Calu3 (cell line): ENCODE data around the gene MLC1. TPM values are rescaled to one million over a fixed set of nuclear protein-coding genes. Genes with fewer than 3 reads are reported as not detected.
"Not testable (repeated sequence)": the region's sequence is repeated elsewhere in the genome, so short reads cannot be mapped to it uniquely, and the experiment has no call there.

ENCODE experiments used
- BruUV-seq: library from RNA; stranded (reverse); fragments of 400-500 nt; replicated peaks from 2 replicates; lab custom pipeline; 2021; lab: Mats Ljungman, UMichigan
- CTCF ChIA-PET: fragments of 300-600 bp; sonication (Branson Sonifier 250); formaldehyde crosslinking; loops from one replicate; lab custom pipeline; 2022; ENCODE audit warnings: antibody characterized with exemption; lab: Charles Lee
- DNase-seq: peaks from one replicate; pipeline ENCODE4 v3.0.0; 2022
- H3K27ac Mint-ChIP-seq: one replicate; pipeline ENCODE4 v1.8.0; 2022; ENCODE audit warnings: mixed read lengths; ENCODE audit not compliant: unreplicated experiment
- H3K27me3 Mint-ChIP-seq: one replicate; pipeline ENCODE4 v1.8.0; 2022; ENCODE audit warnings: mixed read lengths; ENCODE audit not compliant: unreplicated experiment
- H3K36me3 Mint-ChIP-seq: one replicate; pipeline ENCODE4 v1.8.0; 2022; ENCODE audit warnings: mild to moderate bottlenecking, moderate library complexity, mixed read lengths; ENCODE audit not compliant: insufficient read depth, unreplicated experiment
- H3K4me1 Mint-ChIP-seq: one replicate; pipeline ENCODE4 v1.8.0; 2022; ENCODE audit warnings: mild to moderate bottlenecking, low read depth, mixed read lengths; ENCODE audit not compliant: unreplicated experiment
- H3K4me3 Mint-ChIP-seq: one replicate; pipeline ENCODE4 v1.8.0; 2022; ENCODE audit warnings: mild to moderate bottlenecking, low read depth, moderate library complexity, mixed read lengths; ENCODE audit not compliant: unreplicated experiment
- H3K9me3 Mint-ChIP-seq: one replicate; pipeline ENCODE4 v1.8.0; 2022; ENCODE audit warnings: low read depth, mixed read lengths; ENCODE audit not compliant: unreplicated experiment
- CTCF ChIP-seq: fragments of 200-600 bp; IDR thresholded peaks from one replicate; pipeline ENCODE4 v1.8.0; 2022; ENCODE audit warnings: antibody characterized with exemption; ENCODE audit not compliant: unreplicated experiment
- intact Hi-C: fragments of 100-400 bp; cut with micrococcal nuclease; formaldehyde crosslinking; loops from one replicate; pipeline ENCODE4 v1.10.0; 2022; ENCODE audit not compliant: unreplicated experiment
- total RNA-seq: library from RNA; stranded (reverse); gene quantifications from 2 replicates; pipeline ENCODE4 v1.2.3, GENCODE V29; 2022

MLC1 gene
- total RNA-seq, 1 experiment from 2014 or later = not detected

- TF ChIP-seq CTCF = no peak
- Mint-ChIP-seq H3K4me1 (peaks cover 11% of the 10 kb centered on the region), H3K27ac (no peak overlapping the region), H3K9me3 (peaks cover 7% of the 10 kb centered on the region), H3K36me3 (peaks cover 4% of the 10 kb centered on the region), H3K27me3 (peaks cover 38% of the 10 kb centered on the region), H3K4me3 (no peak overlapping the region)
- CTCF ChIA-PET = interaction anchor here (0.7 kb wide), 1 partner anchor 57 kb away, joined by 3 read pairs; no protein-coding TSS in a partner anchor
- no peak for DNase-seq
- no TSS peak for BruUV-seq
- intact Hi-C loops = no loop called here
Measured at GRCh38 chr22:50087646-50088045, 2.4 kb upstream of the MLC1 start.

GRCh38 chr22:50086975-50087374, 1.7 kb upstream of the MLC1 start:
- intact Hi-C loops = not testable (repeated sequence)

GRCh38 chr22:50086526-50086925, 1.3 kb upstream of the MLC1 start:
- Mint-ChIP-seq H3K27me3 (peaks cover 39% of the 10 kb centered on the region), H3K36me3 (peaks cover 4% of the 10 kb centered on the region), H3K4me3 (no peak overlapping the region), H3K27ac (no peak overlapping the region), H3K4me1 (peaks cover 11% of the 10 kb centered on the region), H3K9me3 (peaks cover 7% of the 10 kb centered on the region)
- CTCF ChIA-PET = no interaction called here
- no peak for DNase-seq
- intact Hi-C loops = no loop called here
- no TSS peak for BruUV-seq
- no peak for TF ChIP-seq CTCF

More at GRCh38 chr22:50086975-50087374, 1.7 kb upstream of the MLC1 start:
- H3K9me3 Mint-ChIP-seq, H3K36me3 Mint-ChIP-seq, H3K27ac Mint-ChIP-seq, DNase-seq, BruUV-seq, H3K4me3 Mint-ChIP-seq, CTCF ChIA-PET: not testable (repeated sequence)
- peaks cover 11% of the 10 kb centered on the region for H3K4me1 Mint-ChIP-seq
- H3K27me3 Mint-ChIP-seq = peaks cover 39% of the 10 kb centered on the region

- Mint-ChIP-seq H3K27ac (no peak overlapping the region), H3K9me3 (peaks cover 3% of the 10 kb centered on the region), H3K27me3 (peaks cover 41% of the 10 kb centered on the region), H3K4me3 (no peak overlapping the region), H3K4me1 (peaks cover 11% of the 10 kb centered on the region), H3K36me3 (peaks cover 4% of the 10 kb centered on the region)
- no TSS peak for BruUV-seq
- DNase-seq = no peak
- intact Hi-C loops = no loop called here
- CTCF ChIA-PET = no interaction called here
- no peak for TF ChIP-seq CTCF
Measured at GRCh38 chr22:50084614-50085021, 608 bp downstream of the MLC1 start.

GRCh38 chr22:50084080-50084477, 1.1 kb downstream of the MLC1 start:
- H3K9me3 Mint-ChIP-seq = peaks cover 3% of the 10 kb centered on the region
- H3K27ac Mint-ChIP-seq = no peak overlapping the region

More at GRCh38 chr22:50084080-50084477, 1.1 kb downstream of the MLC1 start:
- intact Hi-C loops = no loop called here
- CTCF ChIA-PET = interaction anchor here (0.6 kb wide), 1 partner anchor 148 kb away, joined by 7 read pairs; no protein-coding TSS in a partner anchor
- no TSS peak for BruUV-seq
- no peak overlapping the region for H3K4me3 Mint-ChIP-seq
- H3K27me3 Mint-ChIP-seq = peaks cover 46% of the 10 kb centered on the region
- peaks cover 11% of the 10 kb centered on the region for H3K4me1 Mint-ChIP-seq
- TF ChIP-seq CTCF = no peak
- peaks cover 4% of the 10 kb centered on the region for H3K36me3 Mint-ChIP-seq
- DNase-seq = no peak
